Umbilical cord (tissue), 2 donors: Measurements from ENCODE around the gene SNAPC4. TPM values are rescaled to one million over a fixed set of nuclear protein-coding genes. Genes with fewer than 3 reads are reported as not detected.
A peak's percentile ranks its signal among the peaks of the same experiment; 100 is the strongest.

Source experiments
- DNase-seq: peaks from one replicate; pipeline ENCODE4 v3.0.0-alpha.2; 2015; ENCODE audit warnings: low spot score
- total RNA-seq: library from RNA; depleted of rRNA; stranded (reverse); fragments of >200 nt; gene quantifications from one replicate; pipeline ENCODE4 v1.2.3, GENCODE V29; 2014; ENCODE audit warnings: low replicate concordance; ENCODE audit not compliant: insufficient read depth

SNAPC4 gene
- total RNA-seq, 1 donor from 2014 or later: 6.0 TPM

DNA sequence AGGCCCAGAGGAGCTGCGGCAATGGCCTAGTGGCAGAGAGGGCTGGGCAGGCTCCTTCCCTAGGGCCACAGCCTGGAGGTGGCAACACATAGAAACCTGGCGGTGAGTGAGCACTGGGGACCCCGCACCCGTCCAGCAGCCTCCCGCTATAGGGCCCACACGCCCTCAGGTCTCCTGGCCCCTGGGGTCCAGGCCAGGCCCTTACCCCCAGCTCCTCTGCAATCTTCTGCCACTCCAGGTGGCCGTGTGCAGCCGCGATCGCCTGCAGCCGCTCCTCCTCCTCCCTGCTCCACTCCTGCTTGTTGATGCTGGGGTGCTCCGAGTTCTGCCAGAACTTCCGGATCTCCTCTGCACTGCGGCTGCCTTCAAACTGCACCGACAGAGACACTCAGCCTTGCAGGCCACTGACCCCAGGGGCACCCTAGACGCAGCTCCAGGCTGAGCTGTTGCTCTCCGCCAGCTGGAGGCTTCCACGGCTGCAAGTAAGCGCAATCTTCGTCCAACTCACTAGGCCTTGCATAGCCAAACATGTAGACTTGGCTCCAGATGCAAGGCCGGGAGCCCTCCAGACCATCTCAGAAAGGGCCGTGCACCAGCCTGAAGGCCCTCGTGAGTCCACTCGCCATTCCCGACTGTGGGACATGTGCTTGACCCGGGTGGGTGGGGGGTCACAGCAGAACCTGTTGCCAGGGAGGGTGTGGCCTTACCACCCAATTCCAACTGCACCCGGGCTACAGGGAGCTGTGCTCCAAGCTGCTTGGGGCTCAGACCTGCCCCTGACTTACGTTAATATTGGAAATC is 8.0 kb downstream of the SNAPC4 start:
- no peak for DNase-seq

DNA sequence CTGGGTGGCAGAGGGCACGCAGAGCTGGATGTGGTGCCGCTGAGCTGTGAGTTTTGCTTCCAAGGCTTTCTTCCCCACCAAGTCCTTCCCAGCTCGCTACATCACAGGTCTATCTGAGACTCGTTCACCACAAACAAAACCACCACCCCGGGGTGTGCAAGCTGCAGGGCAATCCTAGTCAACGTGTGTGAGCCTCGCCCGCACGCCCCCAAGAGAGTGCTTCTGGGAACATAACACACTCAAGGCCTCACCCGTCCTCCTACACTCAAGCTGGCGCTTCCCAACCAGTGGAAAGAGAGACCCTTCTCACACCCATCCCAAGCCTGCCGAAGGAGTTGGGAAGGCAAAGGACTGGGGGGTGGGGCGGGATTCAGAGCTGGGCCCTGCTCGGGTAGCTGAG is 10.6 kb downstream of the SNAPC4 start:
- DNase-seq: no peak

DNA sequence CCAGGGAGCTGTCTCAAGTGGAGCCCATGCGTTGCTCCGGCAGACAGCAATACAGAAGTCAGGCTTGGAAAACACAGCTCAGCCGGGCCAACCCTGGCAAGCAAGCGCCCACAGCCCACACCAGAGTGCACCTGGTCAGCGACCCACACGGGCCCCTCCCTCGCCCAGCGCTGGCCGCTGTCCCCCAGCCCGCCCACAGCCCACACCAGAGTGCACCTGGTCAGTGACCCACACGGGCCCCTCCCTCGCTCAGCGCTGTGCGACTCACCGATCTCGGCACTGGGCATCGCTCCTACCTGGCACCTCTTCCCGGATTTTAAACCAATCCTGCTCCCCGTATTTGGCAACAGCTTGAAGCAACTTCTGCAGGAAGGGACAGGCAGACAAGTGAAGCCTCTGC is 12.8 kb downstream of the SNAPC4 start:
- no peak for DNase-seq

DNA sequence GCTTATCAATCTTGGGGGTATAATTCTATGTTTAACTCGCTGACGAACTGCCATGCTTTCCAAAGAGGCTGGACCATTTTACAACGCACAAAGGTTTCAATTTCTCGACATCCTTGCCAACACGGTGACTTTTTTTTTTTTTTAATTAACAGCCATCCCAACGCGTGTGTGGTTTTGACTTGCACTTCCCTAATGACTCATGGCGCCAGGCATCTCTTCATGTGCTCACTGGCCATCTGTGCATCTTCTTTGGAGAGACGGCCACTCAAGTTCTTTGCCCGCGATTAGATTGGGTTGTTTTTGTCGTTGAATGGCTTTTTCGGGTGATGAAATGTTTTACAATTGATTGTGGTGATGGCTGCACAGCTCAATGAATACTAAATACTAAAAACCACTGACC is 14.0 kb downstream of the SNAPC4 start:
- DNase-seq: no peak

DNA sequence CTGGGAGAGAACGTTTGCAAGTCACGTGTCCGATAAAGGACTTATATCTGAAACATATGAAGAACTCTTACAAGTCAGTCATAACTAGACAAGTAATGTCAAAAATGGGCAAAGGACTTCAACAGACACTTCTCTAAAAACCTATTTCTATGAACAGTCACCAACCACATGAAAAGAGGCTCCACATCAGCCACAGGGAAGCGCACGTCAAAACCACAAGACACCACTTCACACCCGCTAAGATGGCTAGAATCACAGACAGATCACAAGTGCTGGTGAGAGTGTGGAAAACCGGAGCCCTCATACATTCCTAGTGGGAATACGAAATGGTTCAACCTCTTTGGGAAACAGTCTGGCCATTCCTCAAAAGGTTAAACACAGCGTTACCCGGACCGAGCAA is 15.0 kb downstream of the SNAPC4 start:
- DNase-seq: no peak

DNA sequence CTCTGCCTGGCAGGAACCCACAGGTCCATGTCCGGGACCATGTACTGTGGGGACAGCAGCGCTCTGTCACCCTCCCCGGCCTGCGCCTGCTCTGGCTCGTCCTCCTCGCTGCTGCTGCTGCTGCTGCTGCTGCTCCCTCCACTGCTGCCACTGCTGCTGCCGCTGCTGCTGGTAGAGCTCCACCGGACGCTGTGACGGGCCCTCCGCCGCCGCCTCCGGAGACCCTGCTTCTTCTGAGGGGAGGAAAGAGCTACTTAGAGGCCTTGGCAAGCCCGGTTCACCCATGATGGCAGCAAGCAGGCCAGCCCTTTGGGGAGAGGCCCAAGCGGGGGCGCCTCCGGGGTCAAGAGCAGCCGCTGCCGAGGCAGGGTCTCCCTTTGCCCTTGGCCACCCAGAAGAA is 16.5 kb downstream of the SNAPC4 start:
- DNase-seq: no peak

DNA sequence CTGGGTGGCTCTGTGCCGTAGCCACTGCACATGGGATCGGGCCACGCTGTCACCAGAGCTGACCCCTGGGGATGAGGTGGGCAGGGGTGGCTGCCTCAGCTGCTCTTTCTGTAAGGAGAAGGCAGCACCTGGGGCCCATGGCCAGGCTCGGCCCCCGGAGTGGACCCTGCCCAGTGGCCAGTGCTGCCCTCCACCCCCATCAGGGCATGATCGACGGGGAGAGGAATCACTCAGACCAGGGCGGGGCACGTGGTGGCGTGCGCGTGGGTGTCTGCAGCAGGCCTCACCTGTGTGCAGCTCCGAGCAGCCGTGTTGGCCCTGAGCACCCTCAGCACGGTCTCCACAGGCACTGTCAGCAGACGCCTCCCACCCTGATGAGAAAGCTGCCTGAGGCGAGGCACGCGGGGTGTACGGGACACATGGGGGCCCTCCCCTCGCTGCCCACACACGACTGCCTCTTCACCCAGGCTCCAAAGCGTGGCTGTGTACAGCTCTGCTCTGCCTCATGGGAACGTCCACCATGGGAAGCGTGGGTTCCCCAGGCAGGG is 17.9 kb downstream of the SNAPC4 start:
- no peak for DNase-seq

DNA sequence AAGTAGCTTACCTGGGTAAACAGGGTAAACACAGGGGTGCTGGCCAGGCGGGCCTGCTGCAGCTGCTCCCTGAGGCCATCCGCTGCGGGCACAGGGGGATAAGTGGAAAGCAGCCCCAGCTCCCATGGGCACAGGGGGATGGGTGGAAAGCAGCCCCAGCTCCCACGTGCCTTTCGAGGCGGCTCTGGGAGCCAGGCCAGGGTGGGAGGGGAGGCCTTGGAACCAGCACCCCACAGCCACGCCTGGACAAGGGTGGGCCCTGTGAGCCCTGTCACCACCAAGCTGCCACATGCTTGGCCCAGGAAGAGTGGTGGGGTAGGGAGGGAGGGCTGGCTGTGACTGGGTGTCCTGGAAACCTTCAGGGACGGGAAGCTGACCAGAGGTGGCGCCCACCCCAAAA is 18.7 kb downstream of the SNAPC4 start:
- no peak for DNase-seq

DNA sequence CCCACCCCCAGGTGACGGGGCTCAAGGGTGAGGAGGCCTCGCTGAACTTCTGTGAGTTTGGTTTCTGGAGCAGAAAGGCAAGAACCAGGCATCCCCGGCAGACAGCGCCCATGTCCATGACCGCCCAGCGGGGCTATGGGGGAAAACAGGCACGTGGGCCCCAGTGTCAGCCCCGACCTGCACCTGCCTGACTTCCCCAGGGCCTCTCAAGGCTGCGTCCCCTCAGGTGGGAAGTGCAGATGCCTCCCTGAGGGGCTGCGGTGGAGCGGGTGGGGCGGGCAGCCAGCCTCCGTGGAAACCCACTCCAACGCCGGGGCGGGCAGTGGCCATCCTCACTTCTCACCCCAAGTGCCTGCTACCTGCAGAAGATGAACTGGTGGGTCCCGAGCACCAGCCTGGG is 19.6 kb downstream of the SNAPC4 start:
- DNase-seq: no peak

DNA sequence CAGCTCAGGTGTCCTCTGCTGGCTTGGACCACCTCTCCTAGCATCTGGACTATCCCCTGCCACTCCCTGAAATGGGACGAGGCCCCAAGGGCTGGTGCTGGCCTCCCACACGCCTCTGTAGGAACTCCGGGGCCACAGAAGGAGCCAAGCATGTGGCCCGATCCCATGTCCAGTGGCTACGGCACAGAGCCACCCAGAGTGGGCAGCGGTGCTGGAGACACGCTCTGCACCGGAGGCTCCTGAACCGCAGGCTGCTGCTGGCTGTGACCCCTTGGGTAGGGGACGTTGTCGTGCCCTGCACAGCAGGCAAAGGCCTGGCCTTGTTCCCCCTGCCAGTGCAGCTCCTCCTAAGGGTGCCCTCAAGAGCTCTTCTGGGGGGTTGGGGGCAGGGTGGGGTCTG is 20.1 kb downstream of the SNAPC4 start:
- DNase-seq: no peak

DNA sequence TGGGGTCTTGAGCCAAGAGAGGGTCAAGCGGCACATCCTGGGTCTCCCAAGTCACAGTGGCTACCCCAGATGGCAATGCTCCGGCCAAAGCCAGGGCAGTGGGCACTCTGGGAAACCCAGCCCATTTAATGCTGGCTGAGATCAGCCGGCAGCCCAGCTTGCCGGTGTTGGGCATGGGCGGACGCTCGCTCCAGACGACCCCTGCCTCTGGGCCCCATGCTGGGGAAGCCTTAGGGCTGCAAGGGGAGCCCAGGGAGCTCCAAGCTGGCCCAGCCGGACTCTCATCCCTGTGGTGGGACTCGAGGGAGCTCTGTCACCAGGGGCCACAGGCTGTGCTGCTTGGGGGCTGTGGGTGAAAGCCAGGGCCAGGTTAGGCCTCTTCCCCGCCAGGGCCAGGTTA is 20.6 kb downstream of the SNAPC4 start:
- DNase-seq: no peak

DNA sequence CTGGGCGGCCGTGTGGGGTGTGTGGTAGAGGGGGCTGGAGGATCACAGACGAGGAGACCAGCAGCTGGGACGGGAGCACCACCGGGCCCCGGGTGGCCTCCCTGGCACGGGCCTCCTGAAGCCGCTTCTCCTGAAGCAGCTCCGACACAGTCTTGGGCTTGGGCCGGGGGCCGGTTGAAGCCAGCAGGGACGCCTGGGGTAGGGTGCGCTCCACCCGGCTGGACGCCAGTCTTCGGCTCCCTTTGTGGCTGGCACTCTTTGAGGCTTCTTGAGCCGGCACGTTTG is 21.0 kb downstream of the SNAPC4 start:
- DNase-seq: no peak

DNA sequence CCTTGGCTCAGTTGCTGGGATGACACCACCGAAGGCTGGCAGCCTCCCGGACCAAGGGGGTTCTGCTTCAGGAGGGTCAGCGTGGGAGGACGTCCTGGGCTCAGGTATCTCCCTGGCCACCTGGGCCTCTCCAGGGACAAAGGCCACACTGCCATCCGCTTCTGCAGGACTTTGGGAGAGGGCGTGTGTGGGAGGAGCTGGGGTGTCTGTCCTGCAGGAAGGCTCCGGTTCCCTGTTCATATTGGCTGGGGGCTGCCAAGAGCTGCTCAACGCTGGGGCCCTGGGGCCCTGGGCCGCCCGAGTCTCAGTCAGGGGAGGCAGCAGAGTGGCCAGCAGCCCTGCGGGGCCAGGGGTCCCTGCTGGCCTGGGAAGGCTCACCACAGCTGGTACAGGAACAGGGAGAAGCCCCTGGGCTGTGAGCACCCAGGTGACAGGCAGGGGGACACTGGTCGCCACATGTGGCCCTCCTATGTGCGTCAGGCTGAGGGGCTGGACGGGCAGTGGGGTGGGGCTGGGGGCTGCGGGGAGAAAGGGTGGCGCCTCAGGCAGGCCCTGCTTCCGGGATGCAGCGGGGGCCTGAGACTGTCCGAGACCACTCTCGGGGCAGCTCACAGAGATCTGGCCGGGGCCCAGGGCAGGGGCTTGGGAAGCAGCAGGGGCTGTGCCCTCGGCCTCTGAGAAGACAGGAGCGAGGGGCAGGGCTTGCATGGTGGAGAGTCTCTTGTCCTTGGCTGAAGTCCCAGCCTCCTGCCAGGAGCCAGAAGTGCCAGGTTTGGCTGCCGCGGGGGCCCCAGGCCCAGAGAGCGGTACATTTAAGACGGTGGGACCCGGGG is 21.6 kb downstream of the SNAPC4 start:
- DNase-seq: no peak

DNA sequence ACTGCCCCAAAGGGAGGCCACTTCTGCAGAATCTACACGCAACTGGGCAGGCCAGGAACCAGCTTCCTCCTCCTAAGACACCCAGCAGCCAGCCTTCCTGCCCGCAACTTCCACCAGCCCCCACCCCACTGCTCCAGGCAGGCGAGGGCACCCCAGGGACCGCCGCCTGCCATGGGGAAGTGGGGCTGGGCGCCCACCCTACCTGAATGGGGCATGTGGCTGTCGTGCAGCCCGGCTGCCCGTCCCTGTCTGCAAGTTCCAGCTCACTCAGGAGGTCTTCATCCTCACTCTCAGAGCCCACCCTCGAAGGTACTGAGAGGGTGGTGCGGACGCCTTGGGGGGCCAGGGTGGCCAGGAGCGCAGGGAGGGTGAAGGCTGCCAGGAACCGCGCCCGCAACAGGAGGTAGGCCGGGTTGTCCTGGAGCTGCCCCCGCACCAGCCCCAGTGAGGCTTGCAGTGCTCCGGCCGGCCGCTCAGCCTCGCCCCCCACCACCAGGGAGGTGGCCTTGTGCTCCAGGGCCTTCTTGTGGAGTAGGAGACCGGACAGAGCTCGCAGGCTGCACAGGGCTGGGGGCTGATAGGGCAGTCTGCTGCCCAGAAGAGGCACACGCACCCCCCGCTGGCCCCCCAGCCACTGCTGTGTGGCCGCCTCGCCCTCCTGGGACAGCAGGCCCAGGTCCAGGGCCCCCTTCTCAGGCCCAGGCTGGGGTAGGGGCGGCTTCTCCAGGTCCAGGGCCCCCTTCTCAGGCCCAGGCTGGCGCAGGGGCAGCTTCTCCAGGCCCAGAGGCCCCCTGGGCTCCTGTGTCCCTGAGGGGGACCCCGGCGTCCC is 22.4 kb downstream of the SNAPC4 start:
- no peak for DNase-seq

DNA sequence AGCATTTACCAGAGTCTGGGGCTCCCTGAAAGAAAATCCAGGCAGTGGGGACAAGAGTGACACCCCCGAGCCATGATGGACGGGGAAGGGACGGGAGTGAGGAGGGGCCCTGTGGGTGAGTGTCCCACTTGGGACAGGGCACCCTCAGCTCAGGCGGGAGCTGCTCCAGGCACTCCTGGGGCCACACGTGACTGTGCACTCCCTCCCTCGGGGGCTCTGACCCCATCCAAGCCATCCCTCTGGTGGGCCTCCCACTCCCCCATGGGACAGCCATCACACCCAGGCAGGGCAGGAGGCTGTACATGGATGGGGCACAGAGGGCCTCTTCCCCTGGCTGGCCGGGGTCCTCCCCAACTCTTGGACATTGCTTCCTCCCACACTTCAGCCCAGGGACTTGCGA is 23.5 kb downstream of the SNAPC4 start:
- no peak for DNase-seq

DNA sequence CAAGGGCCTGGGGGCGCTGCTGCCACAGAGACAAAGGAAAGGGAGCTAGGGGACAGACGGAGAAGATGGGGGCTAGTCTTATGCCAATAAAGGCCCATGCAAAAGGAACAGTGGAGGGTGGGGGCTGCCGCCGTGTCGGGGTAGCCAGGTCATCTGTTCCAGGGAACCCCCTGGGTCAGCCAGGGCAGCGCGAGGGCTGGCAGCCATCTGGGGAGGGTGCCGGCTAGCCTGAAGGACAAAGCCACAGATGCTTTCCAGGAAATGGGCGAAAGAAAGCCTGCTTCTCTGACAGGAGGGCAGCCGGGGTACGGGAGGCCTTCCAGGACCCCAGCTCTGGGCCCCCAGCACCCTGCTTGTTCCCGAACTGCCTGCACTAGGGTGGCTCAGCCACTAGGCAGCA is 24.9 kb downstream of the SNAPC4 start:
- no peak for DNase-seq

DNA sequence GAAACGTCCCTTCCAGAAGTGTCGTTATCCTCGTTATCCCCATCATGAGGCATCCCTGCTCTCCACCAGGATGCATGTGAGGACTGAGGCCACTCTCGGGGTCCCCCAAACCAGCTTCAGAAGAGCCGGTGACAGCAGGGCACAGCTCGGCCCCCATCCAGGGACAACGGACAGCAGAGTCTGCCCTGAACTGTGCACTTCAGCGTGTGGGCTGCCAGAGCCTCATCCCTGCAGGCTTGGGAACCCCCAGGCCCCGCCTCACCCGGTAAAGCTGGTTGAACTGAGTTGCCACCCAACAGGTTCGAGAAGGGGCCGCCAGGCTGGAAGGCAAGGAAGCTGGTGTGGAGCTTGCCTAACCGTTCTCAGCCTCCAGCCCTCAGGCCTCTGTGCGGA is 25.8 kb downstream of the SNAPC4 start:
- DNase-seq: no peak

DNA sequence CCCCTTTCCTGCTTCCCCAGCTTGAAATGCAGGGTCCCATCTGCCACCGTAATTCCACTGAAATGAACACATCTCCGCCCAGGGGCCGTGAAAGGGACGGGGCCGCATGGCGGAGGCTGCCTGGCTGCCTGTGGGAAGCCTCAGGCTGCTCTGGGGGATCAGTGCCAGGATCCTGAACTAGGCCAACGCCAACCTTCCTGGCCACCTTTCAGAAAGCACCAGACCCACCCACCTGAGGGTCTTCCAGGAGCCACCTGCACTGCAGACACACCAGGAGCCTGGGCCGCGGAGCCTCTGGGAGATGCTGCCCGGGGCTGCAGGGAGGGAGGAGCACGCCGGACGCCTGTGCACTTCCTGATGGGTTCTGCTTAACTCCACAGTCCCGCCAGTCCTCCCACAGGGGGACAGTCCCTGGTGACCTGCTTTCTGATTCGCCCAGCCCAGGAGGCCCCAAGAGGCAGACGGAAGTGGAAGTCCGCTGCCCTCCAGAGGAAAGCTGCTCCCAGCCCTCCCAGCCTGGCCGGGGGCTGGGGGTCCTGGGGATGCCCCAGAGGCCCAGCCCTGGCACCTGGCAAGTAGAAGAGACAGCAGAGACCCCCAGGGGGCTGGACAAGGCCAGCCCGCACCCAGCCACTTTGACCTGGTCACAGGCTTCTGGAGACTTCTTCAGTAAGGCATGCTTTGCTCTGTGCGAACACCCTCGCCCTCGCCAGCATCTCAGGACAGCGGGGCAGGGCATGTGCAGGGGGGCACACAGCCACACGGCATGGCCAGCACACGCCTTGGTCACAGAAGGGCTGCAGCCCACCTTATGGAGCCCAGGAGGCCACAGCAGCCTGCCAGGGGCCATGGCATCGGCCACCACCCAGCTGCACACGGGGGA is 26.4 kb downstream of the SNAPC4 start, which contains the start of gene CARD9:
Gene CARD9, minus strand, starts transcription at position 370 of the 883 bp plus-strand sequence. CDS start 1,591 bp downstream, outside the sequence.
- DNase-seq: peak; percentile 59

DNA sequence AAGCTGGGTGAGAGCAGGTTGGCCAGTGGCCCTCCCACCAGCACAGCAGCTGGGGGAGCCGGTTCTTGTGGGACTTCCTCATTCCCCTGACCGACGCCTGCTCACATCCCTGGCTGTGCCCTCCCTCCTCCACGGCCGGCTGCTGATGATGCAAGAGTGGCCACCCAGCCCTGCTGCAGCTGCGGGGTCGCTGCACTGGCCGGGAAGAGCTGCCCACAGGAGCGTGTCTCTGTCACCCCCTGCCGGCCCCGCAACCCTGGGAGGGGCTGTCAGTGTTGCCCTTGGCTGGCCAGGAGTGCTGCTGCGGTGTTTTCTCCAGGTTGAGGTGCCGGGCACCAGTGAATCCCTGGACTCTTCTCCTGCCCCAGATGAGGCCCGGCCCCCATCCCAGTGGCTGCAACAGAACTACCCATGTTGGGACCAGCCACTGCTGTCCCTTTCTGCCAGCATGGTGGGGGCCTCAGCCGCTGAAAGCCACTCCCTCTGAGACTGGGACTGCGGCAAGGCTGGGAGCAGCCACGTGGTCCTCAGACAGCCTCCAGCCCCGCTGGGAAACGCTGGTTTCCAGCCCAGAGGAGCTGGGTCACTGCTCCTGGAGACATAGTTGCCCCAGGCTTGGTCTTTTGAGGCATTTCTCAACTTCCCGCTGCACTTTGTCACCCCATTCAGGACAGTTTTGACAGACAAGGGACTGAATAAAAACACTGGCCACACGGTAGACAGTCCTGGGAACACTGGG is 27.2 kb downstream of the SNAPC4 start:
- peak; percentile 74 for DNase-seq

DNA sequence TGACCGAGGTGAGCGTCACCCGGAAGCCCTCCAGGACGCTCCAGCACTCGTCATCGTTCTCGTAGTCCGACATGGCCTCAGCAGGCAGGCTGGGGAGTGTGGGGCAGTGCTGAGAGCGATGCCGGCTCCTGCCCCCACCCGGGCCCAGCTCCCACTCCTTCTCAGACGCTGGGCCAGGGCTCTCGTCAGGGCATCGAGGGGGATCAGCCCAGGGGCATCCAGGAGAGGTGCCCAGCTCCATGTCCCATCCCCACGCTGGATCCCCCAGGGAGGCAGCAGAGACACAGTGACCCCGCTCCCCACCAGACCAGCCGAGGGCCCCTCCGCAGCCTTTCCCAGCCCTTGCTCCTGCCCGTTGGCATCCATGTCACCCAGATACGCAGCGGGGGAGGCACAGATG is 28.0 kb downstream of the SNAPC4 start:
- no peak for DNase-seq
